HG02938 (cell line): ENCODE data around the gene CDR2L.
"Not testable (repeated sequence)": the region's sequence is repeated elsewhere in the genome, so short reads cannot be mapped to it uniquely, and the experiment has no call there.

Experiments used
- ATAC-seq: cut with Tn5 transposase; IDR thresholded peaks from one replicate; pipeline ENCODE4 v1.9.1; 2021; ENCODE audit warnings: mild to moderate bottlenecking, moderate library complexity; ENCODE audit not compliant: unreplicated experiment

The CDR2L gene

DNA sequence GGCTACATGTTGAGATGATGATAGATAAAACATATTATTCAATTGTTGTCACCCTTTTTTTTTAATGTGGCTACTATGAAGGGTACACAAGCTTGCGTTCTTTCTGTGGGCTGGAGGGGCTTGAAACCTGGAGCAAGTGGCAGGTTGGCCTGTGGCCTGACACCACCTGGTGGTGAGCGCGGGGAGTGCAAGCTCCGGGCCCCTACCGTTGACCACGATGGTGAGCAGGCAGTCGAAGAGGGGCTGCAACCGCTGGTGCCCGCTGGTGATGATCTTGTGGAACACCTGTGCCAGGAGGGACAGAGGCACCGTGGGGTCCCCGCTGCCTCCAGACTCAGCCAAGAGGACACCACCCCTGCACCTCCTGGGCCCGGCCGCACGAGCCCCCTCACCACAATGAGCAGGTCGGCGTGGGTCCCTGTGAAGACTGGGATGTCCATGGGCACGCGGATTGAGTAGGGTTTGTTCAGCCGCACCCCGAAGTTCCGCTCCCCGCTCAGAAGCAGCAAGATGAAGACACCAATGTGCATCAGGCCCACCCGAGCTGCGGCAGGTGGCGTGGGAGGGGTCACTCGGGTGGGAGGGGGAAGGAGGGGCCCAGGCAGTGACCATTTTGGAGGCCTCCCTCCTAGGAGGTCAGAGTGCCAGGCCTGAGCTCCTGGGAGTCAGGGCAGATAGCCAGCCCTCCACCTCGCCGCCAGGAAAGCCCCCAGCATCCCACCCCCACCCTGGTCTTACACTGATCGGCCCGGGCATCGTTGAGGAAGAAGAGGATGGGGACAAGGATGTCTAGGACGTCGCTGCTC lies 29.3 kb upstream of the CDR2L start:
- ATAC-seq, result no peak

DNA sequence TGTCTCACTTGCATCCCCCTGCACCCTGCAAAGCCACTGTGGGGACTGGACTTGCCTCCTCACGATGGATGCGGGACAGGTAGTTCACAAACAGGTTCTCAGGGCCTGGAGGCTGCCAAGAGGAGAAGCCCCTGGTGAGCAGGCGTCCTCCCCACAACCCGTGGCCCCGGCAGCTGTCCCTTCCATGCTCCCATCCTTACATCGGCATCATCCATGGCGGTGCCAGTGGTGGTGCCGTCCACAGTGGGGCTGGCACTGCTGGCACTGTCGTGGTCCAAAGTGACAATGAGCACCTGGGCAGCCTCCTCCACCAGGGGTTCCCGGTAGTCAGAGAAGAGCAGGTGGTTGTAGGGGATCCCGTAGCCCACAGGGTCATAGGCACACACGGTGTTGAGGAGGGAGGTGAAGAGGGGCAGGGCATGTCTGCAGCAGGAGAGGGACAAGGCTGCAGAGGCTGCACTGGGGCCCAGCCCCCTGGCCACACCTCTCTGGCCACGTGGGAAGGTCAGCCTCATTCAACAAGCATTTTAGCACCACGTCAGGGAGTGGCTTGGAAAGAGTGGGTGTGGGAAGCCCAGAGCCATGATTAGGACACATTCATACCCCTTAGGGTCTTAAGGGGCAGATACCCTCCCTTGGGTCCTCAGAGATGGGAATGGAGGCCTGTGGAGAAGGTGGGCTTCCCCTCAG lies 27.5 kb upstream of the CDR2L start:
- no peak for ATAC-seq

DNA sequence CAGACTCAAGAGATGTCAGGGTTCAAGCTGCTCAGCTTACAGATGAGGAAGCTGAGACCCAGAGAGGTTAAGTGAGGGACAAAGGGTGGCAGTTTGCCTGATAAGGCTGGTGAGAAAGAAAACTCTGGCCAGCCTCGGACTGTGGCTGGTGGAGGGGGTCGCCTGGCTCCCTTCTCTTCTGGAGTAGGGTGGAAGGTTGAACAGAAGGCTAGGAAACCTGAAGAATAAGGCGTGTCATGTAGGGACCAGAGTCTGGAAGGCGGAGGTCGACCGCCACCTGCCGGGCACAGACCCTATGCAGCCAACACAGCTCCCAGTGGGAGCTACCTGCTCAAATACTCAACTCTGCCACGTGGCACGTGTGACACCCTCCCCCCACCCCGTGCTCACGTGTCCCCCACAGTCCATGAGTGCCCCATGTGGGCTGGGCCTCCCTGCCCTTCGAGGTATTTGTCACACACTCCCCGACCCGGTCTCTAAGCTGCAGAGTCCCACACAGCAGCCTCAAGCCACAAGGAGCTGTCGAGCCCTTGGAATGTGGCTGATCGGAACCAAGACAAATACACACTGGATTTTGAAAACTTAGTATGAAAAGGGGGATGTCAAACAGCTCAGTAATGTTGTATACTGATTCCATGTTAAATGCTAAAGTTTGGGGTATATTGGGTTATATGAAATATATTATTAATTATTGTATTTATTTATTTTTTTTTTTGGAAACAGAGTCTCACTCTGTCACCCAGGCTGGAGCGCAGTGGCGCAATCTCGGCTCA lies 26.7 kb upstream of the CDR2L start:
- no peak for ATAC-seq

DNA sequence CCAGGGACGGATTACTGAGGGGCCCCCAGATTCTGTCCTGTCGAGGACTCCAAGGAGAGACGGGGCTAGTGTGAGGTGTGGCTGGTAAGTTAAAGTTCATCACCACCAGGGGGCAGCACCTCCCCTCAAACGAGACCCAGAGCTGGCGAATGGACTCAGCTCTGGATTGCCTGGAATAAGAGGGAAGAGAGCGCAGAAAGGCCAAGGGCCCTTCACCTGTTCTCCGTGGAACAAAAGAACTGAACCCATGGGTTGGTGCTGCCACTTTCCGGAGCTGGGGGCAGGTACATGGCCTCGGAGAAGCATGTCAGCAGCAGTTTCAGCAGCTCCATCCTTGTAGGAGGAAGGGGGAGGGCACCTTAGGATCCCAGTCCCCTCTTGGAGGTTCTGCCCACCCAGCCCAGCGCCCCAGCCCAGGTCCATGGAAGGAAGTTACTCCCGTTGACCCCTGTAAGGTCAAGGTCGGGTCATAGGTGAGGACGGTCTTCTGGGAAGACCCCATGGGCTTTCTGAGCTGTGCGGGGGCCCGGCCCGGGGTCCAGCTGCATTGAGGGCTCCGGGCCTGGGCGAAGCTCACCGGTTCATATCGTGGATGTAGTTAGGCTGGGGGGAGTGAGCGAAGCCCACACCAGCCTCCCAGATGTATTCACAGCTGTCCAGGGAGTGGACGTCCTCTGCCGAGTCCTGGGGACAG lies 25.6 kb upstream of the CDR2L start:
- no peak for ATAC-seq

DNA sequence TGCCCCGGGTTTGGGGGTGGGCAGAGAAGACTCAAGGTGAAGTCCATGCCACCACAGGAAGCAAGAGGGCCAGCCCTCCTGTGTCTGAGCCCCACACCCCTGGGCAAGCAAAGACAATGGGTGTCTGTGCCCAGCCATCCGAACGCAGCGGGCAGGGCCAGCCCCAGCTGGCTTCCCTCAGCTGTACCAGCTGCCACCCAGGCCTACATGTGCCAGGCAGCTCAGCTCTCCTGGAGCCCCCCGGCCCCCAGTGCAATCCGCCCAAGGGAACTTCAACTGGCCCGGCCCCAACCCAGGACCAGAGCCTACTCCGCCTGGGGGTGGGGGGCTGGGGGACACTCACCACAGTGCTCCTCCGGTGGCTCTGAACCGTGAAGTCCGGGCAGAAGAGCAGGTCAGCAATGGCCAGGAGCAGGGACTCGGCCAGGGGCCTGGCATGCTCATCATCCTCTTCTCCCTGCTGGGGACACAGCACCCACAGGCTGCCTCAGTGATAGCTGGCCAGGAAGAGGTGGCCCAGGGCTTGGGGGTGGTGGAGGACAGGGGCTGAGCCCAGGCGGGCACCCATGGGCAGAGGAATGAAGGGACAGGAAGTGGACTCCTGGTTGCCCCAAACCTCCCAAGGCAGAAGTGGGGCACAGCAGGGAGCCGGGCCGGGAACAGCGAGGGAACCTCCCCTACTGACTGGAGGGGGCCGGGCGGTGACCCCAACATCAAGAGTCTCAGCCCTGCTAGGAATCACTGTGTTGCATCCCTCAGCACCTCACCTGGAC lies 24.6 kb upstream of the CDR2L start:
- no peak for ATAC-seq

DNA sequence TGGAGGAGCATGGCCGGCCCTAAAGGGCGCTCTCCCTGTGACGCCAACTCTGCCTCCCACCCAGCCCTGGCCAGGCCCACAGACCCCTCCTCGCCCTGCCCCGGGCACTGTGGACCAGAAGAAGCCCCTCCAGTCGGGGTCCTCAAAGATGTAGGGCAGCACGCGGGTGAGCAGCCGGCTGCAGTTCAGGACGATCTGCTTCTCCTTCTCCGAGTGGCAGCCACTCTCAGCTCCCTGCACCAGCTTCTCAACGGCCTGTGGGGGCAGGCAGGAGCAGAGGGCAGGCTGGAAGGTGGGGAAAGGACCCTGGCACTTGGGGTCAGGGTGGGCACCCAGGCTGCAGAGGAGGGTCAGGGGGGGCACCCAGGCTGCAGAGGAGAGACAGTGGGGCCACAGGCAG lies 23.8 kb upstream of the CDR2L start:
- ATAC-seq, result no peak

DNA sequence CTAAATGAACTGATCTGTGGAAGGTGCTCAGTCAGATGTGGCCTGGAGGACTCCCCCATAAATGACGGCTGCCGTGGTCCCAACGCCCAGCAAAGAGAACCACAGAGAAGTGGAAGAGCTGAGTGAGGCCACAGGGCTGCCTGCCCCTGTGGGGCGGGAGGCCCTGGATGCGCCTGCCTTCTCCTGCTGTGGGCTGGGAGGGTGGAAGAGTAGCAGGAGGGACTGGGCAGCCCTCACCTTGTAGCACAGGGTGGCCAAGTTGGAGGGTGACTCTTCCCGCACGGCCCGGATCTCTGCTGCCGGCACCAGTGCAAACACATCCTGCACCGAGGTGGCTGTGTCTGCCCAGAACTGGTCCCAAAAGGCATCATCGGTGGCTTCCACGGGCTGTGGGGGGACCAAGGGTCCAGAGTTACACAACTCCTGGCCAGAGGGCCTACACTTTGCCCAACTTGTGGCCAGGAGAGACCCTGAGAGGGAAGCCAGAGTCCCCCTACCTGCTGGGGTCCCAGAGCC lies 23.1 kb upstream of the CDR2L start:
- ATAC-seq, result no peak

DNA sequence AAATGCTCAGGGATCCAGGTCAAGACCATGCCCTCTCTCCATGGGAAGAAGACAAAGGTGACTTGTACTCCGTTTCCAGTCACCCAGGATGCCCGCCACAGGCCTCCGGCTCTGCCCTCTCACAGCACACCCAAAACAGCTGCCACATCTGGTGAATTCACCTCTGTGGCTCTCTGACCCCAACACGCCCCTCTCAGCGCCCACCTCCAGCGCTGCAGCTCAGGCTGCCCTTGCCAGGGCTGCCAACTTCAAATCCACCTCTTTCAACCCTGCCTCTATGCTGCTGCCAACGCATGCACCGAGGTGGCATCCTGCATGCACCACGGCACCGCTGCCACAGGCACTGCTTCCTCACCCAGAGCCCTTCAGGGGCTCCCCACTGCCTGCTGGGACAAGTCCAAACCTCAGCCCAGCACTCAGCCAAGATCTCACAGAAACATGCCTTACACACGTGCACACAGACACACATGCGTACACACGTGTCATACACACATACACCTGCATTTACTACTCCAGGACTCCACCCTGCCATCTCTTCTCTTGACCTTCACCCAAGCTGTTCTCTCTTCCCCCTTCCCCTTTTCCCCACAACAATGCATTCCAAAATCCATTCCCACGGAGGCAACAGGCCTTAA lies 22.3 kb upstream of the CDR2L start:
- no peak for ATAC-seq

DNA sequence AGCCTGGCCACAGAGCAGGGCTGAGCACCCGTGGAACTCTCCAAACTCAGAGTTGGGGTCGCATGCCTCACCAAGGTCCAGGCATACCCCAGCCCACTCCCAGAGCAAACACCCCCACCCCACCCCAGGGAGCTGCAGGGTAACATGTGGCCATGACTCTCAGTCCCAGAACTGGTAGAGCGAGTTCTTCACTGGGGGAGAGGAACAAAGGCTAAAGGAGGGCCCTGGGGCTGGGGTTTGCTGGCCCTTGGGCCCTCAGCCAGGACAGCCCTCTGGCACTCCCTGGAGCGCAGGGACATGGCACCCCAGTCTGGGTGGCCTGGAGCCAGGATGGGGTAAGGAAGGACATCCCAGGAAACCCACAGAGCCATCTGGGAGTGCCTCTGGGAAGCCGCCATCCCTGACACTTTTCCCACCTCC lies 19.1 kb upstream of the CDR2L start:
- no peak for ATAC-seq

DNA sequence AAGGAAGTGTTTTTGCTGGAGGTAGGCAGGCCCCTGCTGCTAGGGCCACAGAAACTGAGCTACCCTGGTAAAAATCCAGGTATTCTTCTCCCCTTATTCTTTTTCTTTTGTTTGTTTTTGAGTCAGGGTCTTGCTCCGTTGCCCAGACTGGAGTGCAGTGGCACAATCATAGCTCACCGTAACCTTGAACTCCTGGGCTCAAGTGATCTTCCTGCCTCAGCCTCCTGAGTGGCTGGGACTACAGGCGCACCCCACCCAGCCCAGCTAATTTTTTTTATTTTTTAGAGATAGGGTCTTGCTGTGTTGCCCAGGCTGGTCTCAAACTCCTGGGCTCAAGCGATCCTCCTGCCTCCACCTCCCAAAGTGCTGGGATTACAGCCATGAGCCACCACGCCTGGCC lies 17.9 kb upstream of the CDR2L start:
- ATAC-seq, result not testable (repeated sequence)

DNA sequence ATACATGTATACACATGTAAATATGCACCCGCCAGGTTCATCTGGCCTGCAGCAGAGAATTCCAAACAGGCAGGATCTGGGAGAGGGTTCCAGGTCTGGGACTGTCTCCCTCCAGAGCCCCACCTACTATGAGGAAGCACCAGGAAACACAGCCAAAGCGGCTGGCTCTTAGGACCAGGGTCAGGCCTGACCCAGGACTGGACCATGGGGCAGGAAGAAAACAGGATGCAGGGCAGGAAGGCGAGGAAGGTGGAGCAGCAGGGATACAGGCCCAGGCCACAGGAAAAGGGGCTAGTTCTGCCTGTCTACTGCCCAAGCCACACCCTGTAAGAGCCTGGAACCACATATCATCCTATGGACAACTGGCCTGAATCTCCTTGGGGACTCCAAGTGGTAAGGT lies 17.0 kb upstream of the CDR2L start:
- no peak for ATAC-seq

DNA sequence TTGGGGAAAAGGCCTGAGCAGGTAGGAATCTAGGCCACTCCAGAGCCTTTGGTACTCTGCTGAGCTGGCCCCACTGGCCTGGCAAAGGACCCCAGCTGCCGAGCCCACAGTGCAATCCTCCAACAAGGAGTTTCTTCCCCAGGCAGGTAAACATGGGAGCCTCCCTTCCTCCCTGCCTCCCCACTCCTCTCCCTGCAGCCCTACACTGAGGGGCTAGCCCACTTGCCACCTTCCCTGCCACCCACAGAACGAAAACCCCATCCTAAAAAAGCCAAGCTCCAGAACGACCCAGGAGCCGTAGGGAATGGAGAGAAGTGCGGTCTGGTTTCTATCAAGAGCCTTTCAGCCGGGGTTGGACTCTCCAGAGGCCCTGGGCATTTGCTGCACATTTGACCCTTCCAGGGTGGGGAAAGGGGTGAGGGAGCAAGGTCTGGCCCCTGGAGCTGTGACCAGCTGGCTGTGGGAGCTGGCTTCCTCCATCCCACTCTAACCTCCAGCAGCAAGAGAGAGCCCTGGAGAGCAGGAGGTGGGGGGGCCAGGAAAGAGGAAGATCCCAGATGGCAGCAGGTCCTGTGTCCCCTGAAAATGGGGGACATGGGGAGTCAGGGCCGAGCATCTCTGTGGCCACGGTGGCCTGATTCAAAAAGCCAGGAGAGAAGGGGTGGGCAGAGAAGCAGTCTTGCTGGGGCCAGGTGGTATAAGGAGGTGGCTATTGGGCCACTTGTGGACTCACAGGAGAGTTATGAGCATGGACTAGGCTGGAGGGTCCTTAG lies 16.2 kb upstream of the CDR2L start:
- ATAC-seq, result no peak

DNA sequence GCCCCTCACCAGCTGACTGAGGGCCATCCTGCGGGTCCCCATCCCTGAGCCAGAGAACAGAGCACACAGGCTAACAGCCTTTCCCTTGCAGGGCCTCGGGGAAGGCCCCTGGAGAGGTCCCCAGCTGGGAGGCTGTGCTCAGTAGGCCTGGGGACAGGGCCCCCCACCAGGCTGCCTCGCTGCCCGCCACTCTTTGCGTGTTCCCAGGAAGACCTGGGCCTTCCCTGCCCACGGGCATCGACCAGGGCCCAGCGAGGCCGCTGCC lies 15.7 kb upstream of the CDR2L start:
- no peak for ATAC-seq

DNA sequence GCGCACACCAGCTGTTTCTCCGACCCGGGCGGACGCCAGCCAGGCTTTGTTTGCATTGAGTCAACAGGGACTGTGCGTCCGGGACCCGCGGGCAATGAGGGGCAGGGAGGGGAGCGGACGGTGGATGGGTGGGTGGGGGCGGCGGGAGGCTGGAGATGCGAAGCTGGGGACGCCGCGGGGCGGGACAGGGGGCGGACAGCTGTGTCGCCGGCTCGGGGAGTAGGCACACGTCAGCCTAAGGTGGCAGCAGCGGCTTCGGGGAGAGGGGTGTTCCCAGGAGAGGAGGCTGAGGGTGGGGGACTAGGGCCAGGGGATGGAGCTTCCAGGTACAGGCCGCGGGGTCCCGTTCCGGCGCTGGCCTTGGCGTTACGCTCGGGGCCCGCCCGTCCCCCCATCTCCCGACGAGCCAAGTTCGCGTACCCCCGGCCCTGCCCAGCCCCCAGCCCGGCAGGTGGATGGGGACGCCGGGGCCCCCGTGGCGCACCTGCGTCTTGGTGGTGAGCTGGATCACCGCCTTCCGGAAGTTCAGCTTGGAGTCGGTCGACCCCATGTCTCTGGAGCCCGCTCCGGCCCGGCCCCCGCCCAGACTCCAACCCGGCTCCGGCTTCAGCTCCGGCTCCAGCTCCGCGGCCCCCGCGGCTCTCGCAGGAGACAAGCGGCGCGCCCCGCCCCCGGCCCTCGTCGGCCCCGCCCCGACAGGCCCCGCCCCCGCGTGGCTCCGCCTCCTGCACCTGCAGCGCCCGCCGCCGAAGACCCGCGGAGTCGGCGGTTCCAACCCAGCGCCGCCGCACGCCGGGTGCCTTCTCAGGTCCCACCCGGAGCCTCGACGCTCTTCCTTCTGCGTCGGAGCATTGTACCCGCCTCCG lies 15.1 kb upstream of the CDR2L start, which contains the start of gene HID1:
TSS of gene HID1 (minus strand) at position 653 of the 866 bp plus-strand sequence. CDS start at position 550, 103 bp downstream.
- ATAC-seq, result no peak

DNA sequence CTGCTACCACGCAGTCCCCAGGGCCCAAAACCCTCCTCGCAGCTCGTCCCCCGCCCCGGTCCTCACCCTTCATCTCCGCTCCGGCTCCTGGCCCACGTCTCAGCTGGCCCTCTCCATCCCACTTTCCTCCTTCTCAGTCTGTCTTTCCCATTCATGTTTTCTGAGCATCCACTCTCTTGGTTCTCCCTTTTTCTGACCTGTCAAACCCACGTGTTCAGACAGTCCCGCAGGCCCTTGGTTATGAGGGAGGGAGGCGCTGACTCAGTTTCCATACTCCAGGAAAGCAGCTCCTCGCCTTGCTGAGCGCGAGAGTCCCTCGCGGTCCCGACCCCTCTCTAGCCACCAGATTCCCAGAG lies 14.5 kb upstream of the CDR2L start:
- no peak for ATAC-seq

DNA sequence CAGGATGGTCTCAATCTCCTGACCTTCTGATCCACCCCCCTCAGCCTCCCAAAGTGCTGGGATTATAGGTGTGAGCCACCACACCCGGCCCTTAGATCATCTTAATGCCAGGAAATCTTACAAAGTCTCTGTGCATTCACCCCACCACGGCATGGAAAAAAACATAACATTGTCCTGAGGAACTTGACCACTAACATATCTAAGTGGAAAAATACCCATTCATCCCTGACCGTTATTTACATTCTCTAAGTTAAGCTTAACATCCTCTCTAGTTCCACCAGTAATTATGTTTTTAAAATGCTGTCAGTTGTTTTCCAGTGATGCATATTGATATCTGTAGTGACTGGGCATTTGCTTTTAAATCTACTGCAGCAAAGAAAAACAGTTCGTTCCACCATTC lies 11.5 kb upstream of the CDR2L start:
- no peak for ATAC-seq

DNA sequence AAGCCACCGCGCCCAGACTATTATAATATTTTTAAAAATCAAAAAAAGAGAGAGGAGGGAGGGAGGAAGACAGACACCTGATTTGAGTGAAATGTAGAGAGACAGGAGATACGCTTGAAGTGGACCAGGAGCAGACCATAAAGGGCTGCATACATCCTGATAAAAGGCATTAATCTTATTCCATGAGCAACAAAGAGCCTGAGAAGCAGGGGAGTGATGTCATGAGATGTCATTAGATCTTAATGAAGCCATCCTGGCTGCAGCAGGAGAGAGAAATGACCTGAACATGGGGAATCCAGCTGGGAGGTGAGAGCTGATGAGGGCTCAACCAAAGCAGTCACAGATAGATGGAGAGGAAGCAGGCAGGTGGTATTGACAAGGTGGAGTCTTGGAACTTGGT lies 9.6 kb upstream of the CDR2L start:
- no peak for ATAC-seq

DNA sequence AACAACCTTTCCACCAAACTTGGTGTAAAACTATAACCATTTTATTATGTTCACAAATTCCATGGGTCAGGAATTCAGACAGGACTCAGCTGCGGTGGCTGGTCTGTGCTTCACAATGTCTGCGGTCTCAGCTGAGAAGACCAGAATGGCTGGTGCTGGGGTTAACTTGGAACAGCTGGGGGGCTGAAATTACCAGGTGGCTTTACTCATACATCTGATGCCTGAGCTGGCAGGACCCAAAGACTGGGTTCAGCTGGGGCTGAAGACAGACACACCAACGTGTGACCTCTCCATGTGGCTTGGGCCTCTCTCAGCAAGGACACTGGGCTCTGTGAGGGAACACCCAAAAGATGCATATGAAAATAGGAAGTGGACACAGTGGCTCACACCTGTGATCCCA lies 9.2 kb upstream of the CDR2L start:
- no peak for ATAC-seq
